Measurements from ENCODE around the gene CDH23.

- TF ChIP-seq HDGF (IDR thresholded peaks at IDR 0.05; ENCODE audit: borderline replicate concordance) (no peak), ELF4 (IDR thresholded peaks at IDR 0.05) (no peak), FOXM1 (IDR thresholded peaks at IDR 0.05; ENCODE audit: borderline replicate concordance) (no peak), FOXA1 (IDR thresholded peaks at IDR 0.05) (no peak), SP1 (IDR thresholded peaks at IDR 0.05) (no peak), TARDBP (IDR thresholded peaks at IDR 0.05) (no peak), BHLHE40 (IDR thresholded peaks at IDR 0.05; ENCODE audit: borderline replicate concordance) (no peak), LEF1 (IDR thresholded peaks at IDR 0.05; ENCODE audit: borderline replicate concordance) (no peak), FOXK2 (IDR thresholded peaks at IDR 0.05) (no peak)
Measured at GRCh38 chr10:71770789-71771188, 374.1 kb downstream of the CDH23 start.

All from HEK293T (cell line).